ACC112 (cell line): ENCODE data around the gene CALB2.

ENCODE experiments used
- H2AFZ ChIP-seq: fragments of 200-600 bp; sonication (generic); one replicate; pipeline ENCODE4 v1.6.0; 2017; ENCODE audit warnings: antibody characterized with exemption, low read length; ENCODE audit not compliant: unreplicated experiment
- H3K27ac ChIP-seq: fragments of 200-600 bp; sonication (generic); 2 replicates; pipeline ENCODE4 v1.5.1; 2014; ENCODE audit warnings: low read depth, mild to moderate bottlenecking, antibody characterized with exemption, low read length, moderate library complexity
- H3K27me3 ChIP-seq: fragments of 200-600 bp; sonication (generic); 2 replicates; pipeline ENCODE4 v1.6.1; 2014; ENCODE audit warnings: mild to moderate bottlenecking, antibody characterized with exemption, low read length, moderate library complexity, mixed read lengths; ENCODE audit not compliant: insufficient read depth
- H3K36me3 ChIP-seq: fragments of 200-600 bp; sonication (generic); 2 replicates; pipeline ENCODE4 v1.6.1; 2016; ENCODE audit warnings: mild to moderate bottlenecking, antibody characterized with exemption, low read length, moderate library complexity, mixed read lengths; ENCODE audit not compliant: insufficient read depth
- H3K4me1 ChIP-seq: fragments of 200-600 bp; sonication (generic); one replicate; pipeline ENCODE4 v1.6.1; 2016; ENCODE audit warnings: low read length, mixed read lengths; ENCODE audit not compliant: insufficient read depth, unreplicated experiment, control insufficient read depth
- H3K4me3 ChIP-seq: fragments of 200-600 bp; sonication (generic); 2 replicates; pipeline ENCODE4 v1.5.1; 2014; ENCODE audit warnings: mild to moderate bottlenecking, low read depth, low read length
- H3K79me2 ChIP-seq: fragments of 200-600 bp; sonication (generic); one replicate; pipeline ENCODE4 v1.6.0; 2016; ENCODE audit warnings: low read length; ENCODE audit not compliant: control insufficient read depth, unreplicated experiment, insufficient read depth

Gene CALB2

DNA sequence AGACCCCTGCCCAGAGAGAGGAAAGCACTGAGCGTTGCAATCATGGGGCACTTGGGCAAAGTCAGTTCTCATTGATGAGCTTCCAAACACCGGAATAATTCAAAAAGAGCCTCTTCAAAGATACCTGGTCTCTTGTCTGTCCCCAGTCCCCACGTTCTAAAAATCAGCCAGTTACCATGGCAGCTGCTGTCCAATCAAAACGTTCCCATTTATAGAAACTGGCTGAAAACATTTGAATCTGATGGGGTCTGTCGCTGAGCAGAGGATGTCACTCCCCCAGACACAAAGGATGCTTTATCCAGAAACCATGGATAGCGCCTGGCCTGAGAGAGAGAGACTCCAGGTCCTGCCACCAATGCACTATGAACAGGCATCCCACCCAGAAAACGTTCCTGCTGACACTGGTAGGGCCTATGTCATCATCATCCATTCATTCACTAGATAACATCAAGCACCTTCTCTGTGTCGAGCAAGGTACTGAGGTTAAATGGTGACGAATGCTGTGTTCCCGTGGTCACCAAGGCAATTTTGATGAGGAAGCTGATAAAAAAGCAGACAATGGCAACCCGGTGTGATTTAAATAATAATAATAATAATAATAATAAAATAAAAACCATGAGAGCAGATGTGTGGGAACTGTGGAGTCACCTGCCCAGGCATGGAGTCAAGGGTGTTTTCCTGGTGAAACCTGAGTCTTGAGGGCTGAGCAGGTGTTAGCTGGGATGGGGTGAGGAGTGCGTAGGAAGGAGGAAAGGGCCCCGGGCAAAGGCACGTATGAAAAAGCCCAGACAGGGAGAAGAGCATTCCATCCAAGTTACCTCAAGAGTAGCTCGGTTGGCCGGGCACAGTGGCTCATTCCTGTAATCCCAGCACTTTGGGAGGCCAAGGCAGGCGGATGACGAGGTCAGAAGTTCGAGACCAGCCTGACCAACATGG is 19.0 kb upstream of the CALB2 start:
- Histone ChIP-seq H3K27me3 (peaks cover 30% of the 10 kb centered on the region), H3K27ac (no peak overlapping the region), H3K79me2 (no peaks in the 10 kb centered on the region), H3K36me3 (no peaks in the 10 kb centered on the region), H3K4me1 (peaks cover 4% of the 10 kb centered on the region), H3K4me3 (no peak overlapping the region), H2AFZ (no peak overlapping the region)

DNA sequence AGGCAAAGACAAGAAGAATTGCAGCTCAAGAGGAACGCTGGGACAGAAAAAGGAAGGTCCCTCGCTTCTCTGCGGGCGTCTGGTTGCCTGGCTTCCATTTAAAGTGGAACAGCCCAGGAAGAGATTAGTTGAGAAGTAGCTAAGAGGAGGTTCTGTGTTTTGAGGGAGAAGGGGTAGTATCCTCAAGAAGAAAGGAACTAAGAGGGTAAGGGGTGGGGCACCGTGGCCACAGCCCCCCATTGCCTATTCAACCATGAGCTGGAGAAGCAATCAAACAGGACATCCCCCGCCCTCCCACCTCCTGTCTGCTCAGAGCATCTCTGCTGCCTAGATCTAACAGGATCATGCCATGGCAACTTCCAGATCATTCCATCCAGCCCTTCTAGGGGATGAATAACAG is 18.1 kb upstream of the CALB2 start:
- no peak overlapping the region for H2AFZ ChIP-seq
- H3K4me1 ChIP-seq: peaks cover 4% of the 10 kb centered on the region
- no peak overlapping the region for H3K27ac ChIP-seq
- H3K4me3 ChIP-seq: no peak overlapping the region
- no peaks in the 10 kb centered on the region for H3K36me3 ChIP-seq
- H3K79me2 ChIP-seq: no peaks in the 10 kb centered on the region
- peaks cover 31% of the 10 kb centered on the region for H3K27me3 ChIP-seq

DNA sequence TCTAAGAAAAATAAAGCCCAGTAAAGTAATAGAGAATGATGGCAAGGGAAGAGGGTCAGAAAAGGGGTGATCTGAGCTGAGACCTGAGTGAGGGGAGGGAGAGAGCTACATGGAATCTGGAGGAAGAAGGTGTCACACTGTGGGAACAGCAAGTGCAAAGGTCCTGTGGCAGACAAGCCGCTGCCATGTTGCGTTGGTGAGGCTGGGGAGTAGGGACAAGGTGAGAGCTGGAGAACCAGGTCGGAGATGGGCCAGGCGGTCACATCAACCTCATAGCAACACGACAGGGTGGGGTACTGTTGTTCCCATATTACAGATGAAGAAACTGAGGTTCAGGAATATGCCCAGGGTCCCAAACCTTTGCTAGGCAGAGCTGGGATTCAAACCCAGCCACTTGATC is 16.6 kb upstream of the CALB2 start:
- Histone ChIP-seq H3K27me3 (peaks cover 45% of the 10 kb centered on the region), H3K36me3 (no peaks in the 10 kb centered on the region), H3K27ac (no peak overlapping the region), H3K4me3 (no peak overlapping the region), H3K4me1 (peaks cover 4% of the 10 kb centered on the region), H3K79me2 (no peaks in the 10 kb centered on the region), H2AFZ (no peak overlapping the region)

DNA sequence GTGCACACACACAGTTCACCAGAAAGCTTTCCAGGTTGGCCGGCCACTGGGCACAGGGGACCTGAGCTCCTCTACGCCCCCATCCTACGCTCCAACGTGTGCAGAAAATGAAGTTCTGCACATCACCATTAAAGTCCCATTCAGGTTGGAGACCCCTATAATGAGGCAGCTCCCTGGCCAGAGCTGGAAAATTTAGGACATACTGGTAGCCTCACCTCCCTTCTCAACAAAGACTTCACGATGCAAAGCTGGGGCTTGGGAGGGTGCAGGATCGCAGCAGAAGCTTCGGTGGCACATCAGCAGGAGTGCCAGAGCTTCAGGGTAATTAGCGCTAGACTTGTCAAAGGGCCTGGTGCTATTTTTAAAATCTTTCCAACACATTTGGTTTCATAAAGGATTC is 15.4 kb upstream of the CALB2 start:
- Histone ChIP-seq H2AFZ (no peak overlapping the region), H3K36me3 (no peaks in the 10 kb centered on the region), H3K4me3 (no peak overlapping the region), H3K27ac (no peak overlapping the region), H3K27me3 (peaks cover 57% of the 10 kb centered on the region), H3K79me2 (no peaks in the 10 kb centered on the region), H3K4me1 (peaks cover 1% of the 10 kb centered on the region)

DNA sequence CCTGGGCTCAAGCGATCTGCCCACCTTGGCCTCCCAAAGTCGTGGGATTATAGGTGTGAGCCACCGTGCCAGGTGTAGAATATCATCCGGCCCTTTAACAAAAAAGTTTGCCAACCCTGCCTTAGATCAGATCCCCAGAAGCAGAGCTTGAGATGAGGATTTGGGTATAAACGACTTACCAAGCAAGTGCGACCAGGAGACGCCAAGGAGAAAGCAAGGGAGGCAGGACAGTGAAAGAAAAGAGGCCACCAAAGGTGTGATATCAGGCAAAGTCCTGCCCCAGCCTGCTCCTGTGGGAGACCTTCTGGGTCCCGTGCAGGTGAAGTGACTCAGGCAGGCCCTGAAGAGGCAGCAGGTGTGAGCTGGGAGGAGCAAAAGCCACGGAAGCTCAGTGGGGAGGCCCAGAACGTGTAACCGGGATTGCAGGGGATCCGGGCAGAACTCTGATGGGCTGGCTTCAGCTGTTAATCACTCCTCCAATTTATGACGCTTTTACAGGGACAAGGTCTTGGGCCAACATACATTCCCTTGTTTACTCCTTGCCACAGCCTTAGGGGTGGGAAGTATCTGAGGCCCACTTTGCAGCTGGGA is 14.1 kb upstream of the CALB2 start:
- H3K4me1 ChIP-seq: no peaks in the 10 kb centered on the region
- no peak overlapping the region for H3K27ac ChIP-seq
- H3K27me3 ChIP-seq: peaks cover 68% of the 10 kb centered on the region
- H3K79me2 ChIP-seq: no peaks in the 10 kb centered on the region
- H3K4me3 ChIP-seq: no peak overlapping the region
- no peak overlapping the region for H2AFZ ChIP-seq
- H3K36me3 ChIP-seq: no peaks in the 10 kb centered on the region

DNA sequence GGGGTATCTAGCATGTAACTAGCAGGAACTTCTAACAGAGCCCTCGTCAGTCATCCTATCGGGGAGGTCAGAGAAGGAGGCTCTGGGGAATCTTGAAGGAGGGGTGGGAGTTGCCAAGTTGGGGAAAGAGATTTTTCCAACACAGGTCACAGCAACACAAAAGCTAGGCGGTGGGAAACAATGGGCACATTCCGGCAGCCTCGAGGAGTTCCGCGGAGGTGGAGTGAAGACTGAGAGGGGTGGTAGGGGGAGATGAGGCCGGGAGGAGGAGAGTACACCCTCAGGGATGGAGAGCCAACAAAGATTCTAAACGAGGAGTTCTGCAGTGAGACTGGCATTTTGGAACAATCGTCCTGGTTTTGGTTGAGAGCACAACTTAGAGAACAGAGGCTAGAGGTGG is 13.5 kb upstream of the CALB2 start:
- Histone ChIP-seq H3K4me1 (no peaks in the 10 kb centered on the region), H3K79me2 (no peaks in the 10 kb centered on the region), H3K27me3 (peaks cover 74% of the 10 kb centered on the region), H3K36me3 (no peaks in the 10 kb centered on the region), H3K27ac (no peak overlapping the region), H2AFZ (no peak overlapping the region), H3K4me3 (no peak overlapping the region)

DNA sequence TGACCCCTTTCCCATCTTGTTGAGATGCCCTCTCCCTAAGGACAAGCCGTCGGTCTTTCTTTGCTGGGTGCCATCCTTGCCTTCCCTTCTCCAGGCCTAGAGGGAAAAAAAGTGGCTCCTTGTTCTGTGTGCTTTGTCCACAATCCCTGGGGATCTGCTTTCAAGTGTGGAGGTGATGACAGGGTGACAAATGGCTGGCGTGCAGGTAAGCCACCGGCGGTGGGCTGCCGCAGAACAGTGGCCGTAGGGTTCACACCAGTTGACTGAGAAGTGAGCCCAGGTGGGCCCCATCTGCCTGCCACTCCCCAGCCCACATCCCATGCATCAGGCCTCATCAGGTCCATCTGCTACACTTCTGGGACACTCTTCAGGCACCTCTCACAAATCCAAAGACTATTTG is 11.4 kb upstream of the CALB2 start:
- Histone ChIP-seq H3K4me1 (no peaks in the 10 kb centered on the region), H2AFZ (no peak overlapping the region), H3K36me3 (no peaks in the 10 kb centered on the region), H3K27ac (no peak overlapping the region), H3K27me3 (peaks cover 74% of the 10 kb centered on the region), H3K4me3 (no peak overlapping the region), H3K79me2 (no peaks in the 10 kb centered on the region)

DNA sequence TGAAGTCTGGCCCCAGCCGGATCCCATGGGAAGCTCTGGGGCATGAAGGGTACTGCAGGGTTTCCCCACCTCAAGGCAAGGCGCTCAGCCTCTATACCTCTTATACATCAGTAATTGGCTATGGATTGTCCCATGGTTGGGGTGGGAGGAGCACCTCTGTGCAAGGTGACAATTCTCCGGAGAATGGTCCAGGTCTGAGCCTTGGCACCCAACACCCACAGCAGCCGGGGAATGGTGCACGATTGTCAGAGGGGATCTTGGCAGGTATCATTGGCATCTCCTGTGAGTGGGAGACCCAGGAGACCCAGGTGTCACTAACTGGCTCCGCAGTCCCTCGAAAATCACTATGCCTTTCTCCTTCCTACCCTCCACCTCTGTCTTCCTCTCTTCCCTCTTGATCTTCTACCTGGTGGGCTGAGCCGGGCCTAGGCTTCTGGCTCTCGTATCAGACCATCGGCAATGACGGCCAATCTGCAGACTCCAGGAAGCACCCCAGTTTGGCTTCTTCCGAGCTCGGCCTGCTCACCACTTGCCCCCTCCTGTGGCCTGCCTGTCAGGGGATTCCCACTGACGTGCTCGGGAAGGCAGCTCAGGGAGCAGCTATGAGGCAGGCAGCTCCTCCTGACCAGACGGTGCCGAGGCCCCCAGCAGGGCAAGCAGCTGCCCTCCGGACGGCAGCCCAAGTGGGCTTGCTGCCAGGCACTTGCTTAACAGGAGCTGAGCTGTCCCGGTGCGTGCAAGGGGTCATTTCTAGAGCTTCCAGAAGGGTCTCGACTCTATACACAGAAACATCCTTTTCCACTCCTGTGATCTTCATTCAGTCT is 10.0 kb upstream of the CALB2 start:
- Histone ChIP-seq H3K79me2 (no peaks in the 10 kb centered on the region), H3K27ac (no peak overlapping the region), H3K27me3 (peaks cover 83% of the 10 kb centered on the region), H3K4me1 (no peaks in the 10 kb centered on the region), H3K4me3 (no peak overlapping the region), H2AFZ (no peak overlapping the region), H3K36me3 (no peaks in the 10 kb centered on the region)

DNA sequence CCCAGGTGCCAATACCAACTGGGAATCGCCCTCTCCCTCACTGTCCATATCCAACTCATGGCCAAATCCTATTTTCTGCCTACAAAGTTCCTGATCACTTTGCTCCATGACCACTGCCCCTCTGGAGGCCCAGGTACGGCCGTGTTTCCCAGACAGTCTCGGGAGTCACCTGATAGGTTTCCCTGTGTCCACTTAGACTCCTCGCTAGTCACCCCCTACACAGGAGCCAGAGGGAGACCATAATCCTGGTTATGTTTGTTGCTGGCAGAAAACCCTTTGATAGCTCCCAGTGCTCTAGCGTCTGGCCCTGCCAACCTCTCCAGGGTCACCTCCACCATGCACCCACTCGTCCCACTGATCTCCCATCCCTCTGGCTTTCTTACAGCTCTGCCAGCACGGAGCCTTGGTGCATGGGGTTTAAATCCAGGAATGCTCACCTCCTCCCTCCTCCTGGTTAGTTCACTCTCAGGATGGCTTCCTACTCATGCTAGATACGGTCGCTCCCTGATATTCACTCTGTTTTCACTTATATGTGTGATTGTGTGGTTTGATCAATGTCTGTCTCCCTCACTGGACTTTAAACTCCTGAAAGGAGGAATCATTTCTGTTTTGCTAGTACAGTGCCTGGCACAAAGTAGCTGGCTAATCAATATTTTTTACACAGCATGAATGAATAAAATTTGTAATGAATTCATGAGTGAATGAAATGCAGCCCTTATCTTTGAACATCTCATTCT is 7.5 kb upstream of the CALB2 start:
- no peaks in the 10 kb centered on the region for H3K79me2 ChIP-seq
- H3K36me3 ChIP-seq: no peaks in the 10 kb centered on the region
- no peak overlapping the region for H3K4me3 ChIP-seq
- H3K4me1 ChIP-seq: no peaks in the 10 kb centered on the region
- H3K27me3 ChIP-seq: peaks cover 90% of the 10 kb centered on the region
- no peak overlapping the region for H3K27ac ChIP-seq
- no peak overlapping the region for H2AFZ ChIP-seq

DNA sequence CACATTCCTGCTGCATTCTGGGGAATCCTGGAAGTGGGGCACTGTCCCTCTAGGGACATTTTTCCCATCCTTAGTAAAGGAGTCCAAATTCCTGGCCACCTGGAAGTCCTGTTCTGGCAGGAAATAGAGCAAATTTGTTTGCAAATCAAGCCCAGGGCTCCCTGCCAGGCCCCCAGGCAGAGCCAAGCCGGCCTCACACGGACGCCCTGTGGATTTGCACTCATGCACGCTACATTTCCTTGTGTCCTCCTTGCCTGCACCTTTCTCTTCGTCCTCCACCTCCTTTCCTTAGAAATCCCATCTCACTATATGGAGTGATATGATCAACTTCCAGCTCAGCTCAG is 7.0 kb upstream of the CALB2 start:
- no peaks in the 10 kb centered on the region for H3K36me3 ChIP-seq
- H3K4me3 ChIP-seq: no peak overlapping the region
- peaks cover 89% of the 10 kb centered on the region for H3K27me3 ChIP-seq
- no peaks in the 10 kb centered on the region for H3K79me2 ChIP-seq
- no peaks in the 10 kb centered on the region for H3K4me1 ChIP-seq
- H2AFZ ChIP-seq: no peak overlapping the region
- no peak overlapping the region for H3K27ac ChIP-seq
